ENCODE data around the gene CRTC1.

CRTC1 gene

DNA sequence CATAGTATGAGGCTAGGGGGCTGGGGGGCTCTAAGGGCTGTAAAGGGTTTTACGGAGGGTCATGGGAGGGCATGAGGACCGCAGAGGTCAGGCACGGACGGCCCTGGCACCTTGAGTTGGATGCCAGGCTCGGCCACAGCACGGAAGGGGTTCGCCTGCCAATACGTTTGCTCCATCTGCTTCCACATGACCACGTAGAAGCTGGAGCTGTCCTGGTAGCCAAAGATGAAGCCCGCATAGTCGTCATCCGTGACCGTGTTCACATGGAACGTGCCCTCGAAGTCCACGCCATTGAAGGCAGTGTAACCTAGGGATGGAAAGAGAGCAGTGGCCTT lies 101.3 kb downstream of the CRTC1 start:
- DNase-seq (ENCODE audit: low read depth): no peak

DNA sequence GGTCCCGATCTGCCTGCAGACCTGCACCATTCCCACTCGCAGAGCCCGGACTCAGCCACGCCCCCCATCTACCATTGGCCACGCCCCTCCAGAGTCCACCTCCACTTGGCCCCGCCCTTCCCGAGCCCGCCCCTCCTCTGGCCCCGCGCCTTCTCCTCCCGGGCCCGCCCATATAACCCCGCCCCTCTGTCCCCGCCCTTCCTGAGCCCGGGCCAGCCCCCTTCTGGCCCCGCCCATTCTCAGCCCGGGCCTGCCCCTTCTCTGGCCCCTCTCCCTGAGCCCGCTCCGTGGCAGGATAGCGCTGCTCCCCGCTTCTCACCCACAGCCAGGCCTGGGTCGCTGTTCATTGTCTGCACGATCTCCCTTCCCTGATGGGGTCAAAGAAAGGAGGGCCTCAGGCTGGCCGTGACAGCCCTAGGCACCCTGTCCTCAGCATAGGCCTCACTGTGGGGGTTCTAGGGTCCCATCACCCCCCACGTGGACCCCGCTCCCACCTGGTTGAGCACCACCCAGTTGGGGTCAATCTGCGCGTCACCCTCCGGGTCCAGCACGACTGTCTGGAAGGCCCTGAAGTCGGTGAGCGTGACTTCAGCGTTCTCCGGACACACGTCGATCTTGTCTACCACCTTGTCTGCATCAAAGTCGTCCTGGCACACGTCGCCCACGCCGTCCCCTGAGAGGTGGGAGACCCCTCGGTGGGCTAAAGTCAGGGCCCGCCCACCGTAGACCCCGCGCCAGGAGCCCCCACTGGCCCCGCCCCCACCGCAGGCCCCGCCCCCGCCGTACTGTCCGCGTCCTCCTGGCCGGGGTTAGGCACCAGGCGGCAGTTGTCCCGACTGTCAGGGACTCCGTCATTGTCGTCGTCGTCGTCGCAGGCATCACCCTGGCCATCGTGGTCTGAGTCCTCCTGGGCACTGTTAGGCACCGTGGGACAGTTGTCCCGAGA lies 102.0 kb downstream of the CRTC1 start:
- peak; percentile 47 for DNase-seq (ENCODE audit: low read depth)

DNA sequence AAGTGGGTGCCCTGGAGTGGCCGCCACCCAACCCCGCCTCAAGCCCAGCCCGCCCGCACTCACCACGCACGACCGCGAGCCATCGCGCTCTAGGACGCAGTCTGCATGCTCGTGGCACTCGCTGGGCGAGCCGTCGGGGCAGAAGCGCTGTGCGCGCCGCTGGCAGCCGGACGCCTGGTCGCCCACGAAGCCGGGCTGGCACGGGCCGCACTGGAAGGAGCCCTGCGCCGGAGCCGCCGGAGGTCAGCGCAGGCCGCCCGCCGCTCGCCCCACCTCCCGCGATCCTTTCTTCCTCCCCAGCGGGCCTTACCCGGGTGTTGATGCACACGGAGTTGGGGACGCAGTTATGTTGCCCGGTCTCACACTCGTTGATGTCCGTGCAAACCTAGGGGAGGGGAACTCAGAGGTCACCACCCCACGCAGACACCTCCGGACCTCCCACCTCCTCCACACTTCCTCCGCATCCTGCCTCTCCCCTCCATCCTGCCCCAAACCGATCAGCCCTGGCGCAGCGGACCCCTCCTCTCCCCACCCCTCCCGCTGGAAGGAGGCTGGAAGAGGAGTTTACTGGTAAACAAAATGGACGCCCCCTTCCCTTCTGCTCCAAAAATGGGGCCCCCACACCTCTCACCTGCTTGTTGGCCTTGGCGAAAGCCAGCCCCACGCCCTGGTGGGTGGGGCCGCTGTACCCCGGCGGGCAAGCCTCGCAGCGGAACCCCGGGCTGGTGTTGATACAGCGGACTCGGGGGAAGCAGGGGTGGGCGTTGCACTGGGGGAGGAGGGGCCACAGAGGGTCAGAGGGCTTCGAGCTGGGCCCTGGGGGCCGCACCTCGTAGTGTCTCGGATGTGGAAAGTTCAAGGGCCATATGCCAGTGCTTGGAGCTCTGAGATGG lies 105.3 kb downstream of the CRTC1 start:
- no peak for DNase-seq (ENCODE audit: low read depth)

DNA sequence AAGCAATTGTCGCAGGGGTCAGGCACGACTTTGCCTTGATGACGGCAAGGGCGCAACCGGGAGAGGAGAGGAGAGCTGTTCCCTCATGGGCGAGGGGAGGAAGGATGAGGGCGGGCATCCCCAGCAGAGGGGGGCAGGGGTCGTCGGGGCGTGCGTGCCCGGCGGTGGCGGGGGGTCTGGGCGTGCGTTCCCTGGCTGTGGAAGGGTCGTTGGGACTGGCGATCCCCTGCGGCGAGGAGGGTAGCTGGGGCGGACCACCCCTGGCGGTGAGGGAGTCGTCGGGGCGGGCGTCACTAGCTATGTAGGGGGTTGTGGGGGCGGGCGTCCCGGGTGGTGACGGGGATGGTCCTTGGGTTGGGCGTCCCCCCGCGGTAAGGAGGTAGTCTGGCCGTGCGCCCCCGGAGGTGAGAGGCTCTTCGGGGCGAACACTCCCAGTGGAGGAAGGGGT lies 106.0 kb downstream of the CRTC1 start:
- no peak for DNase-seq (ENCODE audit: low read depth)

DNA sequence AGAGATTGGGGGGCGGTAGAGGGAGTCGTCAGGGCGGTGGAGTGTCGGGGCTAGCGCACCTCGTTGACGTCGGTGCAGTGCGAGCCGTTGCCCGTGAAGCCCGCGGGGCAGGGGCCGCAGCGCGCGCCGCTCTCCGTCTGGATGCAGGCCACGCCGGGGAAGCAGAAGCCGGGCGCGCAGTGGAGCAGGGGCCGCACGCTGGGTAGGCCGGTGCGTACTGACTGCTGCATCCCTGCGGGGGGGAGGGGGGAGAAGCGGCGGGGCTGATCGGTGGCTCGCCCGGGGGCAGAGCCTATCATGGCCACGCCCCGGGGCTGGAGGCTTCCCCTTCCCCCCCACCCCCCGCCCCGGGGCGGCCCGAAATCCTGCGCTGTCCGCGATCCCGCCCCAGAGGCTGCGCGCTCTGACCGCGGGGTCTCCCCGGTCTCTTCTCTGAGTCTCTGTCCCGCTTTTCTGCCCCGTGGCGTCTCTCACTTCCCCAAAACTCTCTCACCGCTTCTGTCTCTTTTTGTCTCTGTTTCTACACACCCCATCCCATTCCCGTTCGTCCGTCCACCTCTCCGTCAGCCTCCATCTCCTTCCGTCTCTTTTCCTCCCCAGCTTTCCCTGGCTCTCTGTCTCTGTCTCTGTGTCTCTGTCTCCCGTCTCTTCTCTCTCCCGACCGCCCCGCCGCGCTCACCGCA lies 106.5 kb downstream of the CRTC1 start:
- DNase-seq (ENCODE audit: low read depth): no peak

DNA sequence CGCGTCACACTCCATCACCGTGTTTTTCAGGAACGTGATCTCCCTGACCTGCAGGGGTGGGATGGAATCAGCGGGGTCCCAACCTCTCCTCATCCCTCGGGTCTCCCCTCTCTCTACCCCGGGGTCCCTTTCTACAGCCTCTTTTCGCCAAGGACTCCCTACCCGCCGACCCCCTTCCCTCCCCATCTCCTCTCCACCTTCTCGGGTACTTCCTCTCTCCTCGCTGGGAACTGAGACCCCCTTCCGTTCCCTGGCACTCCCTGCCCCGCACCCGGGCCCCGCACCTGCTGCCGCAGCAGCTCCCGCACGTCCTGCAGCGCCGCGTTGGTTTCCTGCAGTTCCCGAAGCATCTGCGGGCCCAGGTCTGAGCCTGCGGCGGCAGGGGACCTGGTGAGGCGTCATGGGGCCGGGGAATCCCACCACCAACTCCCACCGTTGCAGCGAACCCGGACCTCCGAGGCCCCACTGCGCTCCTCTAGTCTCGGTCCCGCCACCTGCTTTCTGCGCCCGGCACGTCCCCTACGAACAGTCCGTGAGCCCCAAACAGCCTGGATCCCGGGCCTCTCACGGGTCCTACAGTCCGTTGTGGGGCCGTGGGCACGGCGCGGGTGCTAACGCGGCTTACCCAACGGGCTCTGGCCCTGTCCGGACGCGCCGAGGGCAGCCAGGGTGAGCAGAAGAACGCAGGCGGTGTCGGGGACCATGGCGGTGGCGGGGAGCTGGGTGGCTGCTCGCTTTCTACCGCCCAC lies 107.3 kb downstream of the CRTC1 start, which contains the start of gene COMP:
TSS of gene COMP (minus strand) at position 740 of the 749 bp plus-strand sequence. CDS start at position 704, 36 bp downstream.
- no peak for DNase-seq (ENCODE audit: low read depth)

DNA sequence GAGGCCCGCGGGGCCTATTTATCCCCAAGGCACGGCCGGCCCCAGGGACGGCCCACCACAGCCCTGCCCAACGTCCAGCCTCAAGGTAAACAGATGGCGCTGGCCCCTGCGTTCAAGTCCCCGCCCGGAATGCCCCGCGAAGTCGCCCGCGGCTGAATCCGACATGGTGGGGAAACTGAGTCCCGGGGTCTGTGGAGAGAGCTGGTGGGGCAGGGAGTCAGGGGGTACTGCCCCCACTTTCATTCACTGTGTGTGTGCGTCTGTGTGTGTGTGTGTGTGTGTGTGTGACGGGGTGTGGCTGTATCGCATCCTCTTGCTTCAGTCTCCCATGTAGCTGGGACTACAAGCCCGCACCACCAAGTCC lies 107.8 kb downstream of the CRTC1 start:
- no peak for DNase-seq (ENCODE audit: low read depth)

DNA sequence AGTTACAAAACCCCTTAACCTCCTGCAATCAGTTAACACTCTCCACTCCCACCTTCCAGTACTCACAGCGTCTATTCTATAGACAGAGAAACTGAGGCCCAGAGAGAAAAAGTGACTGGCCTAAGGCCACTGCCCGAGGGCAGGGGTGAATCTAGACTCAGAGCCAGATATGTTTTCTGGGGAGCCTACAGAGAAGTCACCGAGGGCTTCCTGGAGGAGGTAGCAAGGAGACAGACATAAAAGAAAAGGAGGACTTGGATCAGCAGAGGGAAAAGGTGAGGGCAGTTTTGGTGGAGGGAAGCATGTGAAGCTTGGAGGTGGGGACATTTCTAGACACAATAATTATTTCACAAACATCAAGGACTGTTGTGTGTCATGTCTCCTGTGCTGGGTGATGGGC lies 109.2 kb downstream of the CRTC1 start:
- no peak for DNase-seq (ENCODE audit: low read depth)

DNA sequence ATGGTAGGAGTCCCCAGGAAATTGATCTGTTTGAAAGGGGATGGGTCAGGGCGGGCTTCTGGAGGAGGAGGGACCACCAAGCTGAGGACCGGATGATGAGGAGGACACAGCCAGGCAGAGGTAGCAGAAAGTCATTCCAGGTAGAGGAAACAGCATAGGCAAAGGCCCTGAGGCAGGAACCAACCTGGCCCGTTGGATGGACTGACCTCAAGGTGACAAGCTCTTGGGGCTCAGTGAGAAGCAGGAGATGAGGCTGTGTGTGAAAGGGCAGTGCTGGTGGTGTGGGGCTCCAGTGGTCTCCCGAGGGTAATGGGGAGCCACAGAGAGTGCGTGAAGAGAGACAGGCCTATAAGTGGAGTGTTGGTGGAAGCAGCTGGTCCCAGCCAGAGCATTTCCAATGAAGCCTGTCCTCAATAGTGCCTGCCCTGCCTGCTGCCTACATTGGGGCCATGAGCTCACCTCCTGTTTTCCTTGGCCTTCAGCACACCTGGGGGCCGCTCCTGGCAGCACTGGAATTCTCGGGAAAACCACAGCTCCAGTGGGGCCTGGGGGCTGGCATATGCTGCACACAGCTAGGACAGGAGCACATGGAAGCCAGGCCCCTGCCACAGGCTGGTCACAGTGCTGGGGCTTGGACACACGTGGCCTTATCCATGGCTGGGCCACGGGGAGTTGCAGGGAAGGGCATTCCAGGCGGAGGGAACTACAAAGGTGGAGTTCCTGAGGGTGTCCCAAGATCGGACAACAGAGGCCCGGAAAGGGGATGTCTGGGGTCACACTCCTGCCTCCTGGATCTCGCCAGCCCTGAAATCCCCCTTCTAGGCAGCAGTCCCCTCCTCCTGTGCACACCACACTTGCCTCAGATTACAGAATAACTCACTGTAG lies 109.9 kb downstream of the CRTC1 start:
- no peak for DNase-seq (ENCODE audit: low read depth)

DNA sequence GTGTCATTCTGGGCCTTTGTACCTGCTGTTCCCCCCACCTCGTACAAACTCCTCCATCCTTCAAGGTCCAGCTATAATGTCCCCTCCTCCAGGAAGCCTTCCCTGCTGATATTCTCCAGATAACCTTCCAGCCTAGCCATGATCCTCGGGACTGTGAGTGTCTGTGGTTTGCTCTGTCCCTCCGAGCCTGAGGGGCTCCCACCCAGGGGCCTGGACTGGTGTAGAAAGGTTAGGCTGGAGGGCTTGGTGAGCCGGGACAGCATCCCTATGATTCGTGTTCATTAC lies 110.5 kb downstream of the CRTC1 start:
- no peak for DNase-seq (ENCODE audit: low read depth)

DNA sequence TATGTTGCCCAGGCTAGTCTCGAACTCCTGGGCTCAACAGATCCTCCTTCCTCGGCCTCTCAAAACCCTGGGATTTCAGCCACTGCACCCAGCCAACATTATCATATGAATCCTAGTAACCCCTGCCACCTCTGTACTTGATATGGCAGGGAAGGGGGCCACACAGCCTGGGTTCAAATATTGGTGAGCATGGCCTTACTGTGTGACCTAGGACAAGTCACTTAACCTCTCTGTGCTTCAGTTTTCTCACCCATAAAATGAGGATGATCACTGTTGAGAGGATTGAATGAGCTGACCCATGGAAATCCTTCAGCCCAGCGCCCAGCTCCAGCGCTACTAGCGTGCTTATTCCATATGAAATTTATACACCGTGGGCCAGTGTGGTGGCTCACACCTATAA lies 111.2 kb downstream of the CRTC1 start:
- no peak for DNase-seq (ENCODE audit: low read depth)

DNA sequence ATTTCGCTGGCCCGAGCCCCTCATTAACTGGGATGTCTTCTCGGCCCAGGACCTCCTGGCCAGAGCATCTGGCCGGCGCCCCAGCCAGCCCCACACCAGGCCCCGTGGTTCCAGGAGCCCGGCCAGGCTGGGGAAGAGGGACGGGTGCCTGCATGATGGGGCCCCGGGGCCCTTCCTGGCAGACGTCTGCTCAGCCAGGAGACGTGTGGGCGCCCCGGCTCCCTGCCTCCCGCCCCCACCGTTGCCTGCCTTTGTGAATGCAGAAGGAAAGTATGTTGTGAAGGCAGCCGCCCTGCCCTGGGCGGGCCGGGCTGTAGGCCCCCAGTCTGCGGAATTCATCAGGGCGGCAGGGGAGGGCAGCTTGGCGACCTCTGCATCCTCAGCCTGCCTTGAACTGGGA lies 112.1 kb downstream of the CRTC1 start:
- DNase-seq (ENCODE audit: low read depth): no peak

DNA sequence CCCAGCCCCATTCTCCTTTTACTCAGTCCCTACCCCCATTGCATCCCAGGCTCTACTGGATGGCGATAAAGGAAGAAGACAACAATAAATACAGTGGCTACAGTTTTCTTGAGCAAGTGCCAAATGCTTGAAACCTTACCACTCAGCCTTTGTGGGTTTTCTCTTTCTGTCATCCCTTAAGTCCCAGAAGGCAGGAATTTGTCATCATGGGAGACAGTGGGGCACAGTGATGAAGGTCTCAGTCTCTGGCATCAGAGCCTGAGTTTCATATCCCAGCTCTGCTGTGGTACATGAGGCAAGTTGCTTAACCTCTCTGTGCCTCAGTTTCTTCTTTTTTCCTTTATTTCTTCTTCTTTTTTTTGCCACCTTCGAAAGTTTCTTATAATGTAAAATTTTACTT lies 112.8 kb downstream of the CRTC1 start:
- DNase-seq (ENCODE audit: low read depth): no peak

DNA sequence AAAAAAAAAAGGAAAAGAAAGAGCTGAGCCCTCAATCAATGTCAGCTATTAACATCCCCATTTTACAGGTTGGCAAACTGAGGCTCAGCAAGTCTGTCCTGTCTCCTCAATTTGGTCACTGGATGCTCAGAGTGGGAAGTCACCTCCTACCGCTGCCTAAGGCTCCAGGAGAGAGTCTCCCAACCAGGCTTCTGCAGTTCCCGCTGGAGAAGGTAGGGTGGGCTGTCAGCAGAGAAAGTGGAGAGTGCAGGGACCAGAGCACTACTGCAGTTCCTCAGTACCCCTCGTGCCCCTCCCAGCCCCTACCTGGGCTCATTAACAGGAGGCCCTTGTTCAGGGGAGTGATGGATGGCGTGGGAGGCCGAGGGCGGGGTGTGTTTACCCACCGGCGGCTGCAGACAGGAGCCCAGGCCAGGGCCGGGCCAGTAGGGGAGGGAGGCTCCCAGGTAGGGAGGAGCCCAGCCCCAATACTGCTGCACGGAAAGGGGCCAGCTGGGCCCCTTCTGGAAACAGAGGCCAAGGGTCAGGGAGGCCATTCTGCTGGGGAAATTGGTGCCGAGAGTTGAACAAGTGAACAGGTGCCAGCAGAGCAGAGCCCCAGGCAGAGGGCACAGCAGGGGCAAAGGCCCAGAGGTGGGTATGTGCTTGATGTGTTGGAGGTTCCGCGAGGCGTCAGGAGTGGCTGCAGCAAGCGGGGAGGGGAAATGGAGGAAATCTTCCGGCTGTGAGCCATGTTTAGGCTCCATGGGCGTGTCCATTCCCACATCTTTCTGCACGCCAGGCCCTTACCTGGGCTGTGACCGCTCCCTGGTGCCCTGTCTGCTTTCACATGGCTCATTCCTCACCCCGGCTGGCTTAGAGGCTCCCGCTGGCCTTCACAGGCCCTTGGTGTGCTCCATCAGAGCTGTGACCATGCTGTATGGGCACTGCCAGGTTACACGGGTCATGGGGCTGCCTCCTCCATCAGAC lies 115.2 kb downstream of the CRTC1 start:
- no peak for DNase-seq (ENCODE audit: low read depth)

DNA sequence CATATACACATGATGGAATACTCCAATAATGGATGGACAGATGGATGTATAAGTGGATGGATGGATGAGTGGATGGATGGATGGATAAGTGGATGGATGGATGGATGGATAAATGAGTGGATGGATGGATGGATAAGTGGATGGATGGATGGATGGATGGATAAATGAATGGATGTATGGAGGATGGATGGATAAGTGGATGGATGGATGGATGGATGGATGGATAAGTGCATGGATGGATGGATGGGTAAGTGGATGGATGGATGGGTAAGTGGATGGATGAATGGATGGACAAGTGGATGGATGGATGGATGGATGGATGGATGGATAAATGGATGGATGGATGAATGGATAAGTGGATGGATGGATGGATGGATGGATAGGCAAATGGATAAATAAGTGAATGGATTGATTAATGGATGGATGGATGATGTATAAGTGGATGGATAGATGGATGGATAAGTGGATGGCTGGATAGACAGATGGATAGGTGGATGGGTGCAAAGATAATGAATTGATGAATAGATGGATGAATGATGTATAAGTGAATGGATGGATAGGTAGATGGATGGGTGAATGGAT lies 116.0 kb downstream of the CRTC1 start:
- no peak for DNase-seq (ENCODE audit: low read depth)

DNA sequence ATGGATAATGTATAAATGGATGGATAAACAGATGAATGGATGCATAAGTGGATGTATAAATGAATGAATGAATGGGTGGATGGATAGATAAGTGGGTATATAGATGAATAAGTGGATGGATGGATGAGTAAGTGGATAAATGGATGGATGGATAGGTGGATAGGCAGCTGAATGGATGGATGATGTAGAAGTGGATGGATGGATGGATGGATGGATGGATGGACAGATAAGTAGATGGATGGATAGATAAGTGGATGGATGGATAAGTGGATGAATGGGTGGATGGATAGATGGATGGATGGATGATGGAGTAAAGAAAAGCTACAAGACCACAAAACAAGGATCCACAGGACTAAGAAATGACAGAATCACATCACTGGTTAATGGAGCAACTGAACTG lies 116.6 kb downstream of the CRTC1 start:
- no peak for DNase-seq (ENCODE audit: low read depth)

DNA sequence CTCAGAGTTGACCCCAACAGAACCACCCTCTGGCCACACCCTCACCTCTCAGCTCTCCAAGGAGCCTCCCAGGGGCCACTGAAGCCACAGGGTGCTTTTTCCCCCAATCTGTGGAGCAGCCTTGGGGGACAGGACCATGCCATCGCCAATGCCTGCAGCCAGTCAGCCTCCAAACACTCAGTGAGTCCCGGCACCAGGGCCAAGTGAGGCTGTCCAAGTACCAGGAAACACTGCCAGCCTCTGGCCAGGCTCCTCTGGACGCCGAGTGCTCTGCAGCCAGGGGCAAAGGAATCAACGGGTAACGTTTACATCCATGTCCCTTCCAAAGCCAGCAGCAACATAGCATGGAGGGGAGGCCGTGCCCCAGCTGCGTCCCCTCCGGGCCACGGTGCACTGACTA lies 117.2 kb downstream of the CRTC1 start:
- DNase-seq (ENCODE audit: low read depth): no peak

DNA sequence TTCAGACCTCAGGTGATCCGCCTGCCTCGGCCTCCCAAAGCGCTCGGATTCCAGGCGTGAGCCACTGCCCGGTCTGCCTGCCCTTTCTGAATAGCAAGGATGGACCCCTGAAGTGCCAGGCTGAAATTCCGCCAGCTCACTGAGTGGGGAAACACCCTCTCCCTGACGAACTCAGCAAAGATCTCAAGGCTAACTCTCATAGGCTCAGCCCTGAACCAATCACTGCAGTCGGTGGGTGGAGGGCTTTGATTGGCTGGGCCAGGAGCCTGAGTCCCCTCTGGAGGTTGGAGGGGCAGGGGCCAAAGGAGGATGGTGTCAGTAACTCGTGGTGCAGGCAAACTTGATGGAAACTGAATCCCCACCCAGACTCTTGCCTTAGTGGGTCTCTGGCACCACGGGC lies 118.9 kb downstream of the CRTC1 start:
- no peak for DNase-seq (ENCODE audit: low read depth)

DNA sequence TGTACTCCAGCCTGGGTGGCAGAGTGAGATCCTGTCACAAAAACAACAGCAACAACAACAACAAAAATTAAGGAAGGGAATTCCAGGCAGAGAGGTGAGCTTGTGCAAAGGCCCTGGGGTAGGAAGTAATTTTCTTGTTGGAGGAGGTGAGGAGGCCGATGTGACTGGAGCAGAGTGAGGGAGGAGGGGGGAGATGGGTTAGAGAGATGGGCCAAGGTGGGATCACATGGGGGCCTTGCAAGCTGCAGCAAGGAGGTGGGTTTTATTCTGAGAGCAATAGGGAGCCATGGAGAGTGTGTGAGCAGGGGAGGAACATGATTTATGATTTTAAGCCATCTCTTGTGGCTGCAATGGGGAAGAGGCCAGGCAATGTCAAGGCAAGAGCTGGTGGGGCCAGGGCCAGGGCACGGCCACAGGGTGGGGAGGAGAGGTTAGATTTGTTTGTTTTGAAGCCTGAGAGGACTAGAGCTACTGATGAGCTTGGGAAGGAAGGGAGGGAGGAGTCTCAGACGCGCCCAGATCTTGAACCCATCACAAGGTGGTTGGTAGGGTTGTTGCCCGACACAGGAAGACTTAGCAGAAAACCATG lies 120.2 kb downstream of the CRTC1 start:
- DNase-seq (ENCODE audit: low read depth): no peak
